ENCODE measurements around the gene VPS8.

Gene VPS8

DNA sequence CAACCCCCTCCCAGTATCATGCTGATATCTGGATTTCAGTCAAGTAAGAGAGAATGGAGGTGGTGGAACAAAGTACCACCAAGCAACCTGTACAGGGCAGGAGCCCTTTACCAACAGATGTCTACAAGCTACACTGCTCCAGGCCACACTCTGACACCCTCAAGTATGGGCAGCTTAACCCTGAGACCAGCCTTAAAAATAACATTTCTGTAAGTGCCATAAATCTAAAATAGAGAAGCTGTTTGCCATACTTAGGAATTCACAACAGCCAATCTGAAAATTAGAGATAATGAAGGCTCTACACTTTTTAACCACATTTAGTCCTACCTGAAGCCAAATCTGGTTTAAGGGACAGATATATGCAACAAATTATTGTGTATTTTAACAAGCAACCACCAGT is 281.1 kb downstream of the VPS8 start:
- no peak for DNase-seq (ENCODE audit: low read depth)

DNA sequence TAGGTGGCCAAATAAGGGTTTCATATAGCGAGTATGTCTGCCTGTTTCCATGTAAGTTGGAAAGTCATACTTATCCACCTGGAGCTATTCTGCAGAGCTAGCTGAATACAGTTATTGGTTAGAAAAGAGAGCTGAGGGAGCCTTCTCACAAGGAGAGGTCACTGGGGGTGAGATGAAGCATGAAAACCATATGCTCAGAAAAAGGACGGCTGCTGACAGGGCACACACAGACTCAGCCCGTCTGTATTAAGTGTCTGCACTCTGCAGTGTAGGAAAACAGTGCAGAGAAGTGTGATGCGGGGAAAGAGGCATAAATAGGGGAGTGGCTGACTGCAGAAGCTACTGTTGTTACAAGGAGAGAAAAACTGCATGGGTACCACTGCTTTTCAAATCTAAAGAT is 282.7 kb downstream of the VPS8 start:
- DNase-seq (ENCODE audit: low read depth) = no peak

Data from activated T-cell treated with anti-CD3 and anti-CD28 coated beads for 48 hours (primary cell).